Fibroblast of pulmonary artery (primary cell): ENCODE results near the gene DENND6B.

ENCODE experiments used
- DNase-seq: peaks from one replicate; pipeline ENCODE4 v3.0.0-alpha.2; 2010; ENCODE audit warnings: low read depth
- H3K4me3 ChIP-seq: replicated peaks from 2 replicates; pipeline ENCODE4 v1.5.1; 2011; ENCODE audit warnings: low read depth, mild to moderate bottlenecking, control low read depth, low read length, moderate library complexity
- TF ChIP-seq, protein P1 (sequence below): IDR thresholded peaks from 2 replicates; pipeline ENCODE4 v1.5.1; 2011; ENCODE audit warnings: mild to moderate bottlenecking, control low read depth, low read length, inconsistent platforms; ENCODE audit errors: missing control alignments

The DENND6B gene

DNA sequence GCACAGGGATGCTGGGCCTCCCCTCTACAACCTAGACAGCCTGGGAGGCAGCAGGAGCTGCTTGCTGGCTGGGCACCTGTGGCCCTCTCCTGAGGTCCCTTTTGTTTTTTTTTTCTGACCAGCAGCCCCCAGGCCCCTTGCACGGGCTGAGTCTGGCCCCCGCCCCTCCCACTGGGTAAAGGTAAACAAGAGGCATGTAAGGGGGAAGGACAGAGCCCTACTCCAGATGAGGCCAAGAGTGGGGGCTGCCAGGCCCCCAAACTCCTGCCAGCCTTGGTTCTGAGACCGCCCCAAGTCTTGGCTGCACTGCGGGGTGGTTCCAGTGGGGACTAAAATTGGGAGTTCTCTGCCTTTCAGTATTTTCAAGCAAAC, 28.6 kb downstream of the DENND6B start:
- TF ChIP-seq, protein P1, sequence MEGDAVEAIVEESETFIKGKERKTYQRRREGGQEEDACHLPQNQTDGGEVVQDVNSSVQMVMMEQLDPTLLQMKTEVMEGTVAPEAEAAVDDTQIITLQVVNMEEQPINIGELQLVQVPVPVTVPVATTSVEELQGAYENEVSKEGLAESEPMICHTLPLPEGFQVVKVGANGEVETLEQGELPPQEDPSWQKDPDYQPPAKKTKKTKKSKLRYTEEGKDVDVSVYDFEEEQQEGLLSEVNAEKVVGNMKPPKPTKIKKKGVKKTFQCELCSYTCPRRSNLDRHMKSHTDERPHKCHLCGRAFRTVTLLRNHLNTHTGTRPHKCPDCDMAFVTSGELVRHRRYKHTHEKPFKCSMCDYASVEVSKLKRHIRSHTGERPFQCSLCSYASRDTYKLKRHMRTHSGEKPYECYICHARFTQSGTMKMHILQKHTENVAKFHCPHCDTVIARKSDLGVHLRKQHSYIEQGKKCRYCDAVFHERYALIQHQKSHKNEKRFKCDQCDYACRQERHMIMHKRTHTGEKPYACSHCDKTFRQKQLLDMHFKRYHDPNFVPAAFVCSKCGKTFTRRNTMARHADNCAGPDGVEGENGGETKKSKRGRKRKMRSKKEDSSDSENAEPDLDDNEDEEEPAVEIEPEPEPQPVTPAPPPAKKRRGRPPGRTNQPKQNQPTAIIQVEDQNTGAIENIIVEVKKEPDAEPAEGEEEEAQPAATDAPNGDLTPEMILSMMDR, result no peak
- DNase-seq, result no peak
- no peak overlapping the region for H3K4me3 ChIP-seq

DNA sequence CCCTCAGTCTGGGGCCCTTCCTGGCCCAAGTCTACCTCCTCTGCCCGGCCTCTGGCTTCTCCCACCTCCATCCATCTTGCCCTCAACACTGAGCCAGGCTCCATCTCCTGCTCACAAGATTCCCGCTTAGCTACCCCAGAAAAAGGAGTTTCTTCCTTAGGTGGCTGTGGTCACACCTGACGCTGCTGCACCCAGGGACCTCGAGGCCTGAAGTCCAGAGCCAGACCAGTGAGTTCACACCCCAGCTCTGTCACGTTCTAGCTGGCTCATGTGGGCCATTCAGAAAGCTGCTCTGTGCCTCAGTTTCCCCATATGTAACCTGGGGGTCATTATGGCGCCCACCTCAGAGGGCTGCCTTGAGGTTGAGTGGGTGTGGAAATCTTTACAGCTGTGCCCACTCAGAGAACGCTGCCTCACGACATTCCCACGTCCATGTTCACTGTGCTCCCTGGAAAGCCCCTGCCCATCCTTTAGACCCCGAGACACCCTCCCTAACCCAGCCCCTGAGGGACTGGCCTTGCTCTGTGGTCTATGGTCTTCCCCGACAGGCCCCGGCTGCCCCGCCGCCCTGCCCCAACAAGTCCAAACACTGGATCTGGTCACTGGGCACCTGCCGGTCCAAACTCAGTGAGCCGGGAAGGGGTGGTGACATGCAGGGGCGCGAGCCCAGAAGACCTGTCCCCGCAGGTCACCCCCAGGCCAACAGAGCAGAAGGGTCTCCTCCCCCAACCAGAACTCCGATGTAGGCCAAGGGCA, 29.1 kb downstream of the DENND6B start:
- H3K4me3 ChIP-seq, result no peak overlapping the region
- TF ChIP-seq, protein P1, result no peak
- no peak for DNase-seq

DNA sequence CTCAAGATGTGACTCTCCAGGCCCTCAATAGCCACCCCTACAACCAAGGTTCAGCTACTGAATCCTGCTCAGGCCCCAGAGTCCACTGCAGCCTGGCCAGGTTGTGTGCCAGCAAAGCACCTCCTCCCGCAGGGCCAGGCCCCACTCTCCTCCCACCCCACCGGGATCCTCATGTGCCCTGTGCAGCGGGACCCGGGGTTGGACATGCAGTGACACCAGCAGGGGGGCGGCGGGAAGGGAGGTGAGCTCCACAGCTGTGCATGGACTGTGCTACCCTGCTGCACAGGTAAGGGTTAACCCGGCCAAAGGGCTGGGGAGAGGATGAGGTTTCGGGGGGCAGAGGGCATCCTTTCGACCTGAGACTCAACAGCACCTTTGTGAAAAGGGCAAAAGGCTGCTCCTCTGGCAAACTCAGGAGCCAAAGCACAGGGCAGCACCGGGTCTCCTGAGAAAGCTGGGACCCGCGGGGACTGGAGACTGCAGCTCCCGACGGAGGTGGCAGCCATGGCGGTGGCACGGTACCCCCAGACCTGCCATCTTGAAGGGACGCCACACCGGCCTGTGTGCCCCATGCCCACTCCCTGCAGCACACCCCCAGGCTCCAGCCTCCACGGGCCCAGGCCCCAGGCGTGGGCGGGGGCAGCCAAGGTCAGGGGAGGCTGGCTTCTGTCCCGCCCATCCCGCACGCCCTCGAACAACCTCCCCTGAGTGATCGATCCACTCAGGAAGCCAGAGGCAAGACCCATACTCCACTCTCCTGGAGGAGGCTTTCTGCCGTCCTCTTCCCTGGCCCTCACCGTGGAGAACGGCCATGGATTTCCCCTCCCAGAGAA, 29.9 kb downstream of the DENND6B start:
- H3K4me3 ChIP-seq, result no peak overlapping the region

DNA sequence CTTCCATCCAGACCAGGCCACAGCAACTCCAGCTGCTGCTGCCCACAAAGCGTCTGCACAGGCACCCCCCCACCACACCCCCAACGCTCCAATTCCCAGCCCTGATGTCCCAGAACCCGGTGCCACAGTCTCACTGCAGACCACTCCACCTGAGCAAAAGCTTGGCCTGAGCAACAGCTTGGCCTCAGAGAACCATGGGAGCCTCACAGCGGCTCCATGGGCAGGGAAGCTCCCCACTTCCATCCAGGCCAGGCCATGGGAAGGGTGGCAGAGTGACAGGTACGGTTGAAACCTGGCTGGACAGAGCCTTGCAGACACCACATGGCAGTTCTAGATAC, 32.5 kb downstream of the DENND6B start:
- H3K4me3 ChIP-seq, result no peak overlapping the region
- DNase-seq, result no peak
- TF ChIP-seq, protein P1, result no peak

More for the DNA sequence above, 29.9 kb downstream of the DENND6B start:
- no peak for DNase-seq
- TF ChIP-seq, protein P1, result no peak

DNA sequence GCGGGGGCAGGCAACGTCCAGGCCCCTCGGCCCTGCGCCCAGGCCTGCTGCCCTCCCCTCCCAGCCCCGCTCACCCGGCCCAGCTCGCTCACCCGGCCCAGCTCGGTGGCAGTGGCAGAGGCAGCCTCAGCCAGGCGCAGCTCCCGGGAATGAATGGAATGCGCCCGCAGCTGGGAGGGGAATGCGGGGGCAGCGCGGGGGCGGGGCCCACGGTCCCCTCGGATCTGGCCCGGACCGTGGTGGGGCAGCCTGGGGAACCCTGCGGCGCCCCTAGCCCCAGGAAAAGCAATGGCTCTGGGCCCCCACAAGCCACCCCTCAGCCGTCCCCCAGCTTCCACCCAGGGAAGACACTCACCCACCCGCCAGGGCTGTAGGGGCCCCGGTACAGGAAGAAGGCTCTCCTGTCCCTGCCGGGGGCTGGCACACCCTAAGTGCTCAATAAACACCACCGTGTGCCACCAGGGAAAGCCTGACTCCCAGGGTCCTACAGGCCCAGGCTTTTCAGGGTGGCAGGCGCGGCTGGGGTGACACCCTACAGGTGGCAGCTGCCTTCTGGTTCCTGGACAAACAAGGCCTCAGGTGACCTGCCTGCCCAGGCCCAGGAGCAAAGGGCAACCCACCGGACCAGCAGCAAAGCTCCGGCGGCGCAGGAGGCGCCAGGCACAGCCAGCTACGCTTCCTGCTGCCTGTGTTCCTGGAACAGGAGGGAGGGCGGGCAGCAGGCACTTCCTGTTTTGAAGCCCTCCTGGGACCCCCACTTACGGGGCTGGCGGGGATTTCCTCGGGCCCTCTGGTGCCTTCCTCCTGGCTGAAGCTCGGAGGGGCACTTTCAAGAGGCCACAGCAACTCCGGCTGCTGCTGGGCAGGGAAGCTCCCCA, 33.1 kb downstream of the DENND6B start:
- peak overlapping the region; percentile 25 for H3K4me3 ChIP-seq
- TF ChIP-seq, protein P1, result no peak
- peak; percentile 80 for DNase-seq

DNA sequence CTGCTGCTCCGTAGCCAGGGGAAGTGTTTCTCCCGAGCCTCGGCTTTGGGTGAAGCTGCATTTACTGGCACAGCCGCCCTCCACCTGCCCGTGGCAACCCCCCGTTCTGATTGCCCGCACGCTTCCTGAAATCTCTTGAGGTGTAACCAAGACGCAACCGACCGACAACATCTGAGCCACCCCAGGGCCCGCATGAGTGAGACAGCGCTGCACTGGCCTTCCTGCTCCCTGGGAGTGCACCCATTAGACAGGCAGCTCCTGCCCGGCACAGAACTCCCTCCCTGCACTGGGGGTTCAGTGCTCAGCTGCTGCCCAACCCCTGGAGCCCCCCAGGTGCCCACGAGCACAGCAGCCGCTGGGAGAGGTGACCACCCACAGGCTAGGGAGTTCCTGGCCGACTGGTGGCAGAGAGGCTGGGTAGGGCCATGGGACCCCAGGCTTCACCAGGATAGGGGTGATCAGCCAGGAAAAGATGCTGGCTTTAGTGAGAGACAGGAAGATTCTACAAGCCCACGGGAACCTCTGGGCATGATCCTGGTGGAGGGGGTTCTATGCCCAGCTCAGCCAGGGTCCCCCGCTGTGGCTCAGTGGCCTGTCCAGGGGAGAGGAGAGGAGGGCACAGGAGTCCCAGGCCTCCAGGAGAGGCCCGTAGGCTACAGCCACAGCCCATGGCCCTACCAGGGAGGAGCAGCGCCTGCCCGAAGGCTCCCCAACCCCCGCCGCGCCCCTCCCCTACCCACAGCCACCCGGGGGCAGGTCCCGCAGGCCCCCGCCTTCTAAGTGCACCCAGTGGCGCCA, 34.0 kb downstream of the DENND6B start:
- TF ChIP-seq, protein P1, result no peak
- DNase-seq, result no peak
- H3K4me3 ChIP-seq, result peak overlapping the region; percentile 5
